Right kidney (tissue), 1 donor: ENCODE data around the gene EVC.

Source experiments
- DNase-seq: peaks from one replicate; pipeline ENCODE4 v3.0.0-alpha.2; 2016

Gene EVC

DNA sequence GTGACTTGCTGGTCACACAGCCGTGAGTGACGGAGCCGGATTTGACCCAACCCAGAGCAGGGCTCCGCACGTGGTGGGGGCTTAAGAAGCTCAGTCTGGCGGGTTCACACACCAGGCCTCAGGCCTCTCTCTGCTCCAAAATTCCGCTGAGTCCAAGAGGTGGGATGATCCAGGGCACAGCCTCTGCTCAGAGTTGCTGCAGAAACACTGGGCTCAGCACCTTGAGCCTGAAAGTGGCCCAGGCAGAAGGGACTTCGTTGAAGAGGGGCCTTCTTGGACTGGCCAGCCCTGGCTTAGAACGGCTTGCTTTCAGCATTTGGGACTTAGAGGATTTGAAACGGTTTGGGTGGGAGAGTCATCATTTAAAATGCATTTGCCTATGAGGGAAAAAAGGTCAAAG lies 21.2 kb downstream of the EVC start:
- no peak for DNase-seq

DNA sequence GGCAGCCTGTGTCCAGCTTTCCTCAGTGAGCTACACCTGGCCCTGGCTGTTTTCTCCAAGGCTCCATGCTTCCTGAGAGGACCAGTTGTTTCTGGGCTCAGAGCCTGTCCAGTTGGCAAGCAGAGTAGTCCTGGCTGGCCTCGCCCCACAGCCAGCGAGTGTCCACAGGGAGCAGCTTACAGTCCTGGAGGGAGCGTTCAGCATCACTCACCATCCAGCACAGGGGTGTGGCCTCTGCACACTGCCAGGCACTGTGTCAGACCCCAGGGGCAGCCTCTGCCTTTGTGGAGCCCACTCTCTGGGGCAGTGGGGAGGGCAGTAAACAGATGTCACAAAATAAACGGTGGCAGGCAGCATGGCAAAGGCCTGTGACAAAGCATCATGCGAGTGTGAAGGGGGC lies 23.9 kb downstream of the EVC start:
- DNase-seq: no peak

- no peak for DNase-seq
Measured at GRCh38 chr4:5735463-5735862, 24.5 kb downstream of the EVC start.

GRCh38 chr4:5738061-5738460 lies 27.1 kb downstream of the EVC start:
- DNase-seq: no peak

DNA sequence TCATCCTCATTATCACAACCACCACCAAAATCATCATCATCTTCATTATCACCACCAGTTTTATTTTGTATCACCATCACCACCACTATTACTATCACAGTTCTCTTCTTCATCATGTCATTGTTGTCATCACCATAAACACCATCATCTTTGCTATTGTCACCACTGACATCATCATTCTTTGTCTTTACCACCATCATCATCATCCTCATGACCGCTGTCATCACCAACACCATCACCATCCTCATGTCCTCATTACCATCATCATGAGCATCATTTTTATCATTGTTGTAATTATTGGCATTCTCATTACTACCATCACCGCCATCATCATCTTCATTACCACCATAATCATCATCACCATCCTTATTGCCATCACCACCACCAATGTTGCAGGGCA lies 31.4 kb downstream of the EVC start:
- DNase-seq: no peak

DNA sequence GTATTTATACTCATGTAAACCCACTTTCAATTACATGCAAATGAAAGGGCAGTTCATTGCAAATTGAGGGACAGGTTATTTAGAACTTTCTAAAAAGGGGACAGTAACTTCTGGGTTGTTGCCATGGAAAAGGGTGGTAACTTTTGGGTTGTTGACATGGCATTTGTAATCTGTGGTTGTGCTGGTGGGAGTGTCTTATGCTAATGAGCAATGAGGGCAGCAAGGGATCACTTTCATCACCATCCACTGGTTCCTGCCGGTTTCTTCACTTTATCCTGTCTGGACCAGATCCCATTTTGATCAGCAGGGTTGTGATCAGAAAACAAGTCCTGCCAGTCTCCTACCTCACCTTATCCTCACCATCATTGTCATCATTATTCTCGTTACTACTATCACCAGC lies 32.0 kb downstream of the EVC start:
- no peak for DNase-seq

GRCh38 chr4:5746250-5746649 lies 35.2 kb downstream of the EVC start:
- DNase-seq: no peak

DNA sequence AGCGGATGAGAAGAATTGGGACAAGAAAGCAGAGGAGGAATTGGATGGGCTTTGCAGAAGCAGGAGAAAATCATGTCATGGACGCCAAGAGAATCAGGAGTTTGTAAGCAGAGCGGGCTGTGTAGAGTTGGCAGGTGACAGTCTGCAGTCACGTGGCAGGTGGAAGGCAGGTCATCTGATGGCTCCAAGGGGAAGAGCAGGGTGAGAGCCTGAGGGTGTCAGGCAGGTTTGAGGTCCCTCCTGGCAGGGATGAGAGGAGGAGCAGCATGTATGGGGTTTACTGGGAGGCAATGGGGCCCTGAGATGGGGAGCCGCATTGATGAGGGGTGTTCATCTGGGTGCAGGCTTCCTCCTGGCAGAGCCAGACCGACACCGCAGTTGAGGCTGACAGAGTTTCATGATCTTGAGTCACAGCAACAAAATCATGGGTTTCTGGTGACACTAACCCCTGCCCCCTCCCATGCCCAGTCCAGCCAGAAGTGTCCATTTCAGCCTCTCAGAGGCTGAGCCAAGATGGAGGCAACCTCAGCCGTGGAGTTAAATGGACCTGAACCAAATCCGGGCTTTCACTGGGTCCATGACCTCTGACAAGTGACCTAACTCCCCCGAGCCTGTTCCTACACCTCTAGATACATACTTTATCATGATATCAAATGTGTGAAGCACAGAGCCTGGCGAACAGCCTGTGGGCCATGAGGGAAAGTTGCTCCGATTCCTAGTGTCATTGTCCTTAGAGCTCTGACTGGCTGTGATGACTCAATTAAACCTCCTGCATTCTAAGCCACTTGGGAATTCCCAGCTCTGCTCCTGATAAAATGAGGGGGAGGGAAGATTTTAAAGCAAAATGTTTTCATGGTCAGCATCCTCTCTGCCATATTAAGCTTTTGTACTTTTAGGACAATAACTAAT lies 36.1 kb downstream of the EVC start:
- no peak for DNase-seq

GRCh38 chr4:5747738-5748375 lies 36.9 kb downstream of the EVC start:
- no peak for DNase-seq

DNA sequence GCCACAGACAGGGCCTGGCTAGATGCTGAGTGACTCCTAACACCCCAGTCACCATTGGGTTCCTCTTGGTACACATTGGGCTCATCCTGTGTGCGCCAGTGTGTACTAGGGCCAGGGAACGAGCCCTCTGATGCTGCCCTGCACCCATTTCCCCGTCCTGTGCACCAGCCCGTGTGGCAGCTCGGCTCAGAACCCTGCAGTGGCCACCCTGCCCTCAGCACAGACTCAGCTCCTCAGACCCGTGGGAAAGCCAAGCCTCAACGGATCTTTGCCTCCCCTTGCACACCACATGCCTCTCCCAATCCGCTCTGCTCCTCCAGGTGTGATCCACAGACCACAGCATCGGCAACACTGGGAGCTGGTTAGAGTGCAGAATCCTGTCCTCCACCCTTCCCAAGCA lies 38.6 kb downstream of the EVC start:
- no peak for DNase-seq

GRCh38 chr4:5750052-5750945 lies 39.3 kb downstream of the EVC start:
- no peak for DNase-seq

DNA sequence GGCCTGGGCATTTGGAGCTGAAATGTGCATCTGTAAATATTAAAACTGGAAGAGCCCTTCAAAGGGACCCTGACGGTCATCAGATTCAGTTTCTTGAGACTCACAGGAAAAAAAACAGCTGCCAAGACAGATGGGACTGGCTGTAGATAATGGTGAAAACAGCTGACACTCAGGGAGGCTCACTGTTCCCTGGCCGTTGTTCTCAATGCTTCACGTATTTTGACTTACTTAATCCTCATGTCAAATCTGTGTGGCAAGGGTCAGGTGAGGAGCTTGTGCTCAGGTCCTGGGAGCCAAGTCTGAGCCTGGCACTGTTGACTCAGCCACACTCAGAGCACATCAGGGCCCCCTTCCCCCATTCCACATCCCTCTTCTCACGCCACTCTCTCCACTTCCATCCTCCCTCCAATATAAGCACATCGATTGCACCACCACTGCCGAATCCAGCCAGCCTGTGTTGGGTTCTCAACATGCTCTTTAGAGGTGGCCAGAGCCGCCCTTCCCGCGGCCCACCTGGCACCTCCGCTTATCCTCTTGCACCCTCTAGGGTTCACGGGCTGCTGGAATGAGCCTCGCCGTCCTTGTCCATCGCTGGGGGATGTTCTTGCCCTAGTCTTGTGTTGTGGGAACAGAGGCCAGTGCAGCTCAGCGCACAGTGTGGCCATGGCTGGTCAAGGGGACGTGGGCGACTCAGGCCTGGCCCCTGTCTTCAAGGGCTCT lies 40.1 kb downstream of the EVC start:
- DNase-seq: no peak

DNA sequence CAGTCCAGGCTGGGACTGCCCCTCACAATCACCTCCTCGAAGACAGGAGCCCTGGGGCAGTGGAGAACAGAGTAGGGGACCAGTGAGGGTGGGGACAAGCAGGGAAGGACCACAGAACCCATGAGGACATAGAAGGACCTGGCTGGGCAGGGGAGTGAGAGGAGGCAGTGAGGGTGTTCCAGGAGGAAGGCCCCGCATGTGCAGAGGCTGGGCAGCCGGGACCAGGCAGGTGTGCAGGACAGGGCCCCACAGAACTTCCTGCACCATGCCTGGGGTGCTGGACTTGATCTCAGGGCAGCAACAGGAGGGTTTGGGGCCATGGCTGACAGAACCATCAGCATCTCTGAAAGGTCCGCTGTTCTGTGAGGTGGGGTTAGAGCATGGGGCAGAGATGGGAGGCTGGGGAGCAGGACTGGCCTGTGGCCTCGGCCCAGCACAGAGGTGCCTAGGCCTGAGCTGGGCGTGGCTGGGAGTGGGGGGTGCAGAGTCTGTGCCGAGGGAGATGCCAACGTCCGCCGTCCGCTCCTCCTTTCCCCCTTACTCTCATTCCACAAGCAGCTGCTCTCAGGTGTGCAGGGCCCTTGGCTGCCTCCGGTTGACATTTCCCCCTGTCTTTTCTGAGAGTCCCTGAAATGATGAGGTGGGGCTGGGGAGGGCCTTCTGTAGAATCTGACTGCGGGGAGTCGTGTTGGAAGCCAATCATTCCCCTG lies 40.8 kb downstream of the EVC start:
- DNase-seq: no peak

DNA sequence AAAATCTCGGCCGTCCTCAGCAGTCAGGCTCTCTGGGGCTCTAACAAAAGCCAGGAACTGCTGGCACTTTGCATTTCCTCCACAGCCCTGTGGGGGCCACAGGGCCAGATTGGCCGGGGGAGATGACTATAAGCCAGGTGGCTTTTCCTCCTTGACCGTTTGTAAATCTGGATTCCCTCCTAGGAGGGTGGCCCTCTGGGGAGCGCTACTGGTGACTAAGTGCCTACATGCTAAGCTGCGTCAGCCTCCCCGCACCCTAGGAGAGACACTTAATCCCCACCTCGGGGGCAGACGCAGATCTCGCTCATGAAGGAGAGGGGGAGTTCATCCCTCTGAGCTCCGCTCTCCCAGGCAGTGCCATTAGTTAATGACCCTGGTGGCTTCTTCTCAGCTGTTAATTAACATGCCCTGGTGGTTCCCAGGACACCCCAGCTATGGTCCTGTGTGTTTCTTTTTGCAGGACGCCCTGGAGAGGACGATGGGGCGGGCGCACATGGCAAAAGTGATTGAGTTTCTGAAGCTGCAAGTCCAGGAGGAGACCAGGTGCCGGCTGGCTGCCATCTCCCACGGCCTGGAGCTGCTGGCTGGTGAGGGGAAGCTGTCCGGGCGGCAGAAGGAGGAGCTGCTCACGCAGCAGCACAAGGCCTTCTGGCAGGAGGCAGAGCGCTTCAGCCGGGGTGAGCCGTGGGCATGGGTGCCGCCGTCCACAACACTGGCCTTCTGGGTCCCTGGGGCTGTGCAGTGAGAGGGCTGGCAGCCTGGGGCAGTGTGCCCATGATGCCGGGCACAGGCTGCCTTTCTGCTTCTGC lies 41.6 kb downstream of the EVC start:
- DNase-seq: peak; percentile 36

- DNase-seq: no peak
Measured at GRCh38 chr4:5753366-5753765, 42.4 kb downstream of the EVC start.

DNA sequence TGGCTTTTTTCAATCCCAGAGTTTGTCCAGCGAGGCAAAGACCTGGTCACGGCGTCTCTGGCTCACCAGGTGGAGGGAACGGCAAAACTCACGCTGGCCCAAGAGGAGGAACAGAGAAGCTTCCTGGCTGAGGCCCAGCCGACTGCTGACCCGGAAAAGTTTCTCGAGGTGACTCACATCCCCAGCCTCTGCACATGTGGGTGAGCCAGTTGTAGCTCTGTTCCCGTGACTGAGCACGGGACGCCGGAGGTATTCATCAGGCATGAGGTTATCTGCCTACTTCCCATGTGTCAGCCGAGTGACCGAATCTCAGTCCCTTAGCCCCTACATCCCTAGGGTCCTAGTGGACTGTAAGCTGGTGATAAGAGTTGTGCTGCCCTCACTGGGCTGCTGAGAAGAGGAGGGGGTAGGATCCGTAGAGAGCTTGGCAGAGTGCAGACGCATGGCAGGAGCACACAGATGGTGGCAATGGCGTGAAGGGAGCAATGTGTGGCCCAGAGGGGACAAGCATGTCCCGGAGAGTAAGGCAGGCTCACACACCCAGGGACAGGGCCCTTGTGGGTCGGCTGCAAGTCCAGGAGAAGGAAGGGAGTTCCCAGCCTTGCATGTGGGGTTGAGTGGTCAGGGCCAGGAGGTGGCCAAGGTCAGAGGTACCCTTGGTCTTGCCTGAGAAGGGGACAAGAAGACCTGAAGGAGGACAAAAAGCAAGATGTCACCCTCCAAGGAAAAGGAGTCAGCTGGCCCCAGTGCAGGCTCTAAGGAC lies 42.9 kb downstream of the EVC start:
- no peak for DNase-seq

DNA sequence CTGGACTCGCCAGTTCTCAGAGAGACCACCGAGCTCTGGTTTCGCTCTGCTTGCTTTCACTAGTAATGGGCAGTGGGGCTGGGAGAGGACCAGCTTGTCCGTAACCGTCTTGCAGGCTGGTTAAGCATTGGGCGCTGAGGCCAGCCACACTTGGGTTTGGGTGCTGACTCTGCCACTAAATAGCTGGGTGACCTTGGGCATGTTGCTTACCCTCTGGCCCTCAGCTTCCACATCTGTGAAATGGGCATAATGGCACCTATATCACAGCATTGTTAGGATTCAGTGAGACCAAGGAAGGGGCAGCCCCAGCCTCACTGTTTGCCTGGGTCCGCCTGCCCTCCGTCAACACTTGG lies 43.5 kb downstream of the EVC start:
- no peak for DNase-seq

DNA sequence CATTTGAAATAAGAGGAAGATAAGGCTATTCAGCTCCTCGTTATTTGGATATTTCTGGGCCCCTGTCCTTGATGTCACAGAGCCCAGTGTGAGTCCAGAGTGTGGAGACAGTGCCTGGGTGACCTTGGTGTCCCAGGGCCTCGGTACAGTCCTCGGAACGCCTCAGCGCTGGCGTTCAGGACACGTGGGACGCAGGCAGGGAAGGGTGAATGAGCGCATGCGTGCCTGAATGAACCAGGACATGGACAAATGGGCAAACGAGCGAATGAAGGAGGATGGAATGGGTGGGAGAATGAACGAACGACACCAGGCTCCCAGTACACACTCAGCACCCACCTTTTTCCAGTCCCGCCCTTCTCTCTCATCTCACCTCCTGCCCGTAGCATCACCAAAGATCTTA lies 44.2 kb downstream of the EVC start:
- DNase-seq: no peak

DNA sequence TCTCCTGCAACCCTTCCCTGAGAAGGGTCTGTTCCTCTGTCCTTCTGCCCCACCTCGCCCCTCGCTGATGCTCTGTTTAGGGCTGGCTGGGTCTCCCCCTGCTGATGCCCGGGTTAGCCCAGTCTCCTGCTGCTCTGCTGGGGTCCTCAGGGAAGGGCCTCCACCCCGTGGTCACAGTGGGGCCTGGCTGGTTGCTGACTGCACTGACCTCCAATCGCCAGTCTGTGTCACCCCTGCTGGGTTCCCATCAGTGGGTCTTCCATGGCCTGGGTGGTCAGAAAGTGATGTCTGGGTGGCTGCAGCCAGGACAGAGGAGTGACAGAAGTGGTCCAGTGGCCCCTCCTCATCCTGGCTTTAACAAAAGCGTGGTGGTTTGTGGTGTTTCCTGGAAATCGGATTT lies 44.7 kb downstream of the EVC start:
- DNase-seq: no peak

- no peak for DNase-seq
Measured at GRCh38 chr4:5756271-5756670, 45.3 kb downstream of the EVC start.
